WTC11 (cell line): ENCODE data around the gene CD93. TPM values are rescaled to one million over a fixed set of nuclear protein-coding genes. Genes with fewer than 3 reads are reported as not detected.

Source experiments
- ATAC-seq: fragments of 200-7000 bp; cut with Tn5 transposase; 2 replicates; pipeline ENCODE4 v1.10.0; 2021; ENCODE audit warnings: mild to moderate bottlenecking, moderate library complexity
- CTCF ChIA-PET: fragments of 300-600 bp; sonication (Branson Sonifier 250); formaldehyde crosslinking; loops from one replicate; lab custom pipeline; 2021; ENCODE audit warnings: antibody characterized with exemption; lab: Charles Lee
- POLR2A ChIA-PET: fragments of 350-600 bp; sonication (Branson Sonifier 250); formaldehyde crosslinking; loops from one replicate; lab custom pipeline; 2021; ENCODE audit warnings: antibody characterized with exemption; lab: Charles Lee
- DNase-seq: peaks from one replicate; pipeline ENCODE4 v3.0.0; 2021; ENCODE audit warnings: low spot score
- H3K27ac Mint-ChIP-seq: 2 replicates; pipeline ENCODE4 v1.8.0; 2021; ENCODE audit warnings: mixed read lengths
- H3K27me3 Mint-ChIP-seq: 2 replicates; pipeline ENCODE4 v1.8.0; 2021; ENCODE audit warnings: low read depth, mild to moderate bottlenecking, moderate library complexity, mixed read lengths
- H3K36me3 Mint-ChIP-seq: 2 replicates; pipeline ENCODE4 v1.8.0; 2021; ENCODE audit warnings: mixed read lengths
- H3K4me1 Mint-ChIP-seq: 2 replicates; pipeline ENCODE4 v1.8.0; 2022; ENCODE audit warnings: mixed read lengths
- H3K4me3 Mint-ChIP-seq: 2 replicates; pipeline ENCODE4 v1.8.0; 2021; ENCODE audit warnings: mild to moderate bottlenecking, moderate library complexity, mixed read lengths
- H3K9me3 Mint-ChIP-seq: 2 replicates; pipeline ENCODE4 v1.8.0; 2021; ENCODE audit warnings: mixed read lengths
- AR ChIP-seq: fragments of 250-450 bp; sonication (Bioruptor Pico); IDR thresholded peaks from 2 replicates; pipeline ENCODE4 v1.9.0; 2021; ENCODE audit warnings: mild to moderate bottlenecking
- ATF2 ChIP-seq: sonication (generic); formaldehyde crosslinking; IDR thresholded peaks from 2 replicates; pipeline ENCODE4 v1.8.1; 2022; ENCODE audit warnings: low read depth, missing genetic modification reagents, borderline replicate concordance
- CDX4 ChIP-seq: fragments of 250-450 bp; sonication (Bioruptor Pico); IDR thresholded peaks from 2 replicates; pipeline ENCODE4 v1.9.0; 2021; ENCODE audit warnings: moderate library complexity, mild to moderate bottlenecking, inconsistent platforms, borderline replicate concordance
- CREM ChIP-seq: sonication (generic); formaldehyde crosslinking; IDR thresholded peaks from 2 replicates; pipeline ENCODE4 v1.8.1; 2022; ENCODE audit warnings: mild to moderate bottlenecking, missing genetic modification reagents, moderate library complexity
- E2F1 ChIP-seq: sonication (generic); formaldehyde crosslinking; IDR thresholded peaks from 2 replicates; pipeline ENCODE4 v1.8.0; 2022; ENCODE audit warnings: mild to moderate bottlenecking, missing genetic modification reagents
- E2F4 ChIP-seq: sonication (generic); formaldehyde crosslinking; IDR thresholded peaks from 2 replicates; pipeline ENCODE4 v1.8.1; 2022; ENCODE audit warnings: low read depth, mild to moderate bottlenecking, moderate library complexity, missing genetic modification reagents, borderline replicate concordance
- OVOL2 ChIP-seq: fragments of 250-450 bp; sonication (Bioruptor Pico); IDR thresholded peaks from 2 replicates; pipeline ENCODE4 v1.9.0; 2021; ENCODE audit warnings: mild to moderate bottlenecking, borderline replicate concordance
- PRDM15 ChIP-seq: sonication (generic); formaldehyde crosslinking; IDR thresholded peaks from 2 replicates; pipeline ENCODE4 v1.8.0; 2022; ENCODE audit warnings: missing genetic modification reagents
- PRRX2 ChIP-seq: fragments of 250-450 bp; sonication (Bioruptor Pico); IDR thresholded peaks from 2 replicates; pipeline ENCODE4 v1.8.0; 2021; ENCODE audit warnings: mild to moderate bottlenecking
- RELA ChIP-seq: sonication (generic); formaldehyde crosslinking; IDR thresholded peaks from 2 replicates; pipeline ENCODE4 v1.8.1; 2022; ENCODE audit warnings: missing genetic modification reagents, mild to moderate bottlenecking, borderline replicate concordance
- SP1 ChIP-seq: sonication (generic); formaldehyde crosslinking; conservative IDR thresholded peaks from 2 replicates; pipeline ENCODE4 v1.8.1; 2022; ENCODE audit warnings: missing genetic modification reagents
- TEAD1 ChIP-seq: sonication (generic); formaldehyde crosslinking; IDR thresholded peaks from 2 replicates; pipeline ENCODE4 v1.8.0; 2022; ENCODE audit warnings: mild to moderate bottlenecking, missing genetic modification reagents
- USF1 ChIP-seq: sonication (generic); formaldehyde crosslinking; IDR thresholded peaks from 2 replicates; pipeline ENCODE4 v1.8.0; 2022; ENCODE audit warnings: mild to moderate bottlenecking, missing genetic modification reagents
- ZNF121 ChIP-seq: sonication (generic); formaldehyde crosslinking; IDR thresholded peaks from 2 replicates; pipeline ENCODE4 v1.8.0; 2023; ENCODE audit warnings: missing genetic modification reagents
- total RNA-seq: library from RNA; stranded (reverse); gene quantifications from 3 replicates; pipeline ENCODE4 v1.2.3, GENCODE V29; 2021

Gene CD93
- total RNA-seq, 1 experiment from 2014 or later = 0.09 TPM

- TF ChIP-seq E2F1 (CRISPR knock-in tag) (no peak), SP1 (CRISPR knock-in tag) (no peak), PRDM15 (CRISPR knock-in tag) (no peak)
Measured at GRCh38 chr20:23047738-23048214, 38.3 kb downstream of the CD93 start (continued).

- H3K27ac Mint-ChIP-seq = no peak overlapping the region
- H3K4me3 Mint-ChIP-seq = peak overlapping the region; percentile 36; the same call in 1 of the 2 replicates
- POLR2A ChIA-PET = interaction anchor here (0.5 kb wide), 1 partner anchor 1152 kb away, joined by 3 read pairs; no protein-coding TSS in a partner anchor
Measured at GRCh38 chr20:23047001-23047737, 39.0 kb downstream of the CD93 start.

More at GRCh38 chr20:23047001-23047737, 39.0 kb downstream of the CD93 start:
- no peak for ATAC-seq
- Mint-ChIP-seq H3K27me3 (peaks cover 86% of the 10 kb centered on the region), H3K9me3 (no peaks in the 10 kb centered on the region), H3K4me1 (peaks cover 47% of the 10 kb centered on the region), H3K36me3 (no peaks in the 10 kb centered on the region)
- TF ChIP-seq E2F1 (CRISPR knock-in tag) = no peak
- TF ChIP-seq ZNF121 (CRISPR knock-in tag) = no peak
- TF ChIP-seq OVOL2 (CRISPR knock-in tag) = no peak
- TF ChIP-seq CREM (CRISPR knock-in tag) = no peak
- TF ChIP-seq RELA (CRISPR knock-in tag) = no peak
- TF ChIP-seq CDX4 (CRISPR knock-in tag) = no peak
- TF ChIP-seq TEAD1 (CRISPR knock-in tag) = no peak
- no peak for TF ChIP-seq ATF2 (CRISPR knock-in tag)
- no peak for TF ChIP-seq PRRX2
- no peak for TF ChIP-seq E2F4 (CRISPR knock-in tag)
- no peak for TF ChIP-seq USF1 (CRISPR knock-in tag)
- TF ChIP-seq AR (CRISPR knock-in tag) = no peak
- CTCF ChIA-PET = interaction anchor here (2.5 to 6.0 kb wide), 2 partner anchors 154 to 355 kb away, joined by 8 to 41 read pairs; no protein-coding TSS in a partner anchor
- DNase-seq = no peak
